HG03439 (cell line): ENCODE data around the gene DCTD.
A peak's percentile ranks its signal among the peaks of the same experiment; 100 is the strongest.

Experiments used
- ATAC-seq: cut with Tn5 transposase; IDR thresholded peaks from one replicate; pipeline ENCODE4 v1.9.1; 2021; ENCODE audit warnings: mild to moderate bottlenecking, moderate library complexity; ENCODE audit not compliant: unreplicated experiment

The DCTD gene

GRCh38 chr4:182917182-182918043 lies at the start of gene DCTD:
Gene DCTD (minus strand): TSS chr4:182917386. CDS start chr4:182915568, 1,818 bp downstream.
- ATAC-seq, result peak; percentile 83

DNA sequence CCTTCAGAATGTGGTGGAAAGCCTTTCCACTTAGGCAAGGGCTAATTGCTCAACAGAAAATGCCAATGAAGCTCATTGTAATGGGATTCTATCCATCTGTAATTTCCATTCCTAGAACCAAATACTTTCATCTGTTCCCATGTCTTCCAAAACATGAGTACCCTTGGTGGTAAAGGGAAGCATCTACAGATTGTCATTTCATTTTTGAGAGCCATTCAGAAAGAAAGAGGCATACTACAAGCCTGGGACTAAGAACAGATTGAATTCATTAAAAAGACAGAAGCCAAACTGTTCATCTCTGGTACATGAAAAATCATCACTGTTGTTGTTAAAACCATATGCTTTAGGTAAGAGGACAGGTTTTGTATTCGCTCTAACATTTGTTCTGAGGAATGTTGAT lies 43.6 kb upstream of the DCTD start:
- ATAC-seq, result no peak

DNA sequence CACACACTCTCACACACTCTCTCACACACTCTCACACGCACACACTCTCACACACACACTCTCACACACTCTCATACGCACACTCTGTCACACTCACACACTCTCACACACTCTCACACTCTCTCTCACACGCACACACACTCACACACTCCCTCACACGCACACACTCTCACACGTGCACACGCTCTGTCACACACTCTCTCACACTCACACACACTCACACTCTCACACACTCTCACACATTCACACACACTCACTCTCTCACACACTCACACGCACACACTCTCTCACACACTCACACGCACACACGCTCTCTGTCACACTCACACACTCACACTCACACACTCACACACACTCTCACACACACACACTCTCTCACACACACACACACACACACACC lies 43.0 kb upstream of the DCTD start:
- ATAC-seq, result no peak

- no peak for ATAC-seq
Measured at GRCh38 chr4:182955411-182955810, 38.2 kb upstream of the DCTD start.

DNA sequence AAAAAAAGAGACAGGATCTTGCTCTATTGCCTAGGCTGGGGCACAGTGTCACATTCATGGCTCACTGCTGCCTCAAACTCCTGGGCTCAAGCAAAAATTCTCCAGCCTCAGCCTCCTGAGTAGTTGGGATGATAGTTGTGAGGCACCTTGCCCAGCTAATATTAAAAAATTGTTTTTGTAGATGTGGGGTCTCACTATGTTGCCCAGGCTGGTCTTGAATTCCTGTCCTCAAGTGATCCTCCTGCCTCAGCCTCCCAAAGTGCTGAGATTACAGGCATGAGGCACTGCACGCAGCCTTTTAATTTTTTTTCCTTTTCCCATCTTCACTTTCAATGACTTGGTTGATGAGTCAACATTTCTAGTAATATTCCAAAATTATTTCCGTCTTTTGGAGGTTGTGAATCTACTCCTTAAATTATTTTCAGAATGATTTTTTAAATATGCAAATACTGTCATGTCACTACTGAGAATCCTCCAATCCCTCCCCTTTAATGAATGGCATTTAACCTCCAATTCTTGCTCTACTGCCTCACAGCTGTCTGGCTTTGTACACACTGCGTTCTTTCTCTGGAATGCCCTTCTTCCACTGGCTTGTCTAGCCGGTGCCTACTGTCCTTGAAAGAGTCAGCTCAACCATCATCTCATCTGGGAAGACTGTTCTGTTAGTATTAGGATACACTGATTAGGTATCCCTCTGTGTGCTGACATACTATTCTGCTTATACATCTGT lies 27.5 kb upstream of the DCTD start:
- ATAC-seq, result no peak

DNA sequence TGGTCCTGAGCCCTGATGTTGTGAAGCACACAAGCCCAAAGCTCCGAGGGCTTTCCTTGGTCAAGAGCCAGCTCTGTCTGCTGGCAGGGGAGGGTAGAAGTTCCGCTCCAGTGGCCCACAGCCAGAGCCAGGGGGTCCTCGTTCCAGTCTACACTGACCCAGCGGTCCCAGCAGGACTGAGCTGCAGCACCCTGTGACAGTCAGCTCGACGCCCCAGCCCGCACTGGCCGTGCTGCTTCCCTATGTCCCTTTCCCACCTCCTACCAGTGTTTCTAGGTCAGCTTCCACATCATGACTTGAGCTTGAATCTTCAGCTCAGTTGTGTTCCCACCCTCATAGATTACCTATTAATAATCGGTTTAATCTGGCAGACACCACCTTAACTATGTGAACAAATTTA lies 22.5 kb upstream of the DCTD start:
- ATAC-seq, result no peak

GRCh38 chr4:182938205-182938645 lies 21.0 kb upstream of the DCTD start:
- ATAC-seq, result peak; percentile 96

- ATAC-seq, result peak; percentile 19
Measured at GRCh38 chr4:182937268-182938204, 20.4 kb upstream of the DCTD start.

GRCh38 chr4:182932651-182933050 lies 15.5 kb upstream of the DCTD start:
- no peak for ATAC-seq

DNA sequence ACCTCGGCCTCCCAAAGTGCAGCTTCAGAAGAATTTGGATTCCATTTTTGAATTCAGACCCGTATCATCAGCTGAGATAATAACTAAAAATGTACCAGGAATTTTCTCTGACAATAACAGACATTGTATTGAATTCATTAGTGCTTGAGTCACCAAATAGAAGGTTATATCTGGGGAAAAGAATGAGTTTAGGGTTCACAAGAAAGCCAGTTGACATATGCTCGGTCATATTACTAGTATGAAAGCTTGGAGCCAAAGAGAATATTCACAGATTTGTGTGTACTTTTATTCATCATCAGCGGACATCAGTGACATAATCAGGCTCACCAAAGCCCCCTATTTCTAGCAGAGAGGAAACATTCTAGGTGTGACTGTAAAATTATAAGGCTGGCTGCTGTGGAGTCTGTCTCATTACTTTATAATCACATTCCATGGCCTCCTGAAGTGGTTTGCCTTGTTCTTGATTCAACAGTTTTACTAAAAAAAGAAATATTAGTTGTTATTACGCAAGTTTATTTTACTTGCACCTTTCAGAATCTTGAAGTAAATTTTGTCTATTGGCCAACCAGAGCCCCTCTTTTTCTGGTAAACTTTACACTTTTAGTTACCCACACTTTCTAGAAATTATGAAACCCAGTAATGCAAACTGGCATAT lies 14.6 kb upstream of the DCTD start:
- ATAC-seq, result no peak

DNA sequence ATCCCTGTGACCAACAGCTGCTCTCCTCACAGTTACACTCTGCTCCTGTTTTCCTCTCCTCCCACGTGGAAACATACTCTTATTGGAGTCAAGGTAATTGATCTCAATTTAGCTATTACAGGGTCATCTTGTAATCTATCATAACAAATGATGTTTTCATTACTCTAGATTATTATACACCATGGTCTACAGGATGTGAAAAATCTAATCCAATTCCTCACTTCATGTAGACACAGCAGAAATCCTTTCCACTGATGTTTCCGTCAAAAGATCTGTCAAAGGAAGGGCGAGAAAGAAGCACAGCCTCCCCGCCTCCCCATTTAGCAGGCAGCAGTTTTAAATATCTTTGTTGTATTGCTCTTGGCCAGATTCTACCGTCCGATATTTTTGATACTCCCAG lies 13.7 kb upstream of the DCTD start:
- no peak for ATAC-seq

DNA sequence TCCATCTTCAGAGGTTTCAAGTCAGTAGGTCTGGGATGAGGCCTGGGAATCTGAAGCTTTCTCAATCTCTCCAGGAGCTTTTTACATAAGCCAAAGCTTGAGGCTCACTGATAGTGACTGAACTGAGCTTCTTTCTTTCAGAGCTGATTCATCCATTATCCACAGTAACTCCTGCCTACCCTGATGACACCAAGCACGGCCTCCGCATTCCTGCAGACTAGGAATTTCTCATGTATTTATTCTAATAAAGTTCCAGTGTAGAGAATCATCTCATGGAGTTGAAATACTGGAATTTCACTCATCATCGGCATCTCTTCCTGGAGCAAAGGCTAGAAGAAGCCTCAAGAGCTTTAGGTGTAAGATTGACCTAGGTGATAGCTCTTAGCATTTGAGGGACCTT lies 12.1 kb upstream of the DCTD start:
- ATAC-seq, result no peak

GRCh38 chr4:182928061-182928460 lies 10.9 kb upstream of the DCTD start:
- ATAC-seq, result no peak

- ATAC-seq, result no peak
Measured at GRCh38 chr4:182927505-182927904, 10.3 kb upstream of the DCTD start.

DNA sequence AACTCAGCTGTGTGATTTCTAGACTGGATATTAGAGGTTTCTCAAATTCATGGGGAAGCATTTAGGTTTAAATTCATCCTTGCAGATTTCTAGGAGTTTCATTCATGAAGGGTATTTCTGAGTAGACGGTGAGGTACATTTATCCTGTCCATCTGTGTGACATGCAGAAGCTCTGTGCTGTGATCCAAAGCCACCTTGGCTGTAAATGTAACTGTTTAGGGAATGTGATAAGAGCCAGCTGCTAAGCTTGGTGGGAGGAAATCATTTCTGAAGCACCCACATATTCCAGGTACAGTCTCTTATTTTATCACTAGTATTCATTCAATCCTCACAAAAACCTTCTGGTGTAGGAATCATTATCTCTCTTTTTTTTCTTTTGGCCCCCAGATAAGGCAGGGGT lies 8.7 kb upstream of the DCTD start:
- no peak for ATAC-seq

GRCh38 chr4:182925298-182925757 lies 8.1 kb upstream of the DCTD start:
- ATAC-seq, result peak; percentile 99

DNA sequence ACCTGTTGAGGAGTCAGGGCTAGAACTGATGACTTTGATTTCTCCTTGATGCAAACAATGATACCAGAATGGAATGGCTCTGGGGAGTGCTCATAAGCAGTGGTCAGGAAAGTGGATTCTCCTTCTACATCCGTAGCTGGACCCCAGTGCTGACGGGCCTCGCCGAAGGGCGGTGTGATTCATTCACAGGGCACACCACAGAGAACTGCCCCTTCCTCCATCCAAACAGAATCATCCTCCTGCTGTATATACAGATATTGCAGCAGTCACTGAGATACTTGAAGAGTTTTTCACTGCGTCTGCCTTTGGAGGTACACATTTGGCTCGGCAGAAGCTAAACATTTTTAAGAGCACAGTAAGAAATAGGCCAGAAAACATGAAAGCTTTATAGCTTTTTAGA lies 7.3 kb upstream of the DCTD start:
- no peak for ATAC-seq

- no peak for ATAC-seq
Measured at GRCh38 chr4:182923796-182924340, 6.7 kb upstream of the DCTD start.

DNA sequence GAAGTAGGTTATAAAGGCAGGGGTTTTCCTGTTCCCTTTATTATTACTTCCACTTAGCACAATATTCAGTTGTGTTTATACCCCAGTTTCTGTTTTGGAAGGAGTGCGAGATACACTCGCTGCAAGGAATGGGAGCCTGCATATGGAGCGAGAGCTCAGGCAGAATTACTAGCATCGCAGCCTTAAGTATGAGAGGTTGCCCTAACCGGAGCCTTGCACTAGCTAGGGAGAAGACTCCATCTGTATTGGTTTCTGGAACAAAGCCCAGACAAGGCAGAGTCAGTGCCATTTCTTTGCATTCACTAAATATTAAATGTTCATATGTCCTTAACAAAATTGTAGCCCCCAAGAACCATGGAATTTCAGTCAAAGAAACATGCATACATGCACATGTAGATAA lies 6.2 kb upstream of the DCTD start:
- no peak for ATAC-seq
